ENCODE data around the gene PRKCD. TPM values are rescaled to one million over a fixed set of nuclear protein-coding genes. Genes with fewer than 3 reads are reported as not detected.

PRKCD gene
- total and polyA plus RNA-seq, 9 of the 15 experiments (the other 6 are each of a cell fraction or from before 2014, with no cell fraction given), result 2.5 to 19.5 (median 6.1) TPM

DNA sequence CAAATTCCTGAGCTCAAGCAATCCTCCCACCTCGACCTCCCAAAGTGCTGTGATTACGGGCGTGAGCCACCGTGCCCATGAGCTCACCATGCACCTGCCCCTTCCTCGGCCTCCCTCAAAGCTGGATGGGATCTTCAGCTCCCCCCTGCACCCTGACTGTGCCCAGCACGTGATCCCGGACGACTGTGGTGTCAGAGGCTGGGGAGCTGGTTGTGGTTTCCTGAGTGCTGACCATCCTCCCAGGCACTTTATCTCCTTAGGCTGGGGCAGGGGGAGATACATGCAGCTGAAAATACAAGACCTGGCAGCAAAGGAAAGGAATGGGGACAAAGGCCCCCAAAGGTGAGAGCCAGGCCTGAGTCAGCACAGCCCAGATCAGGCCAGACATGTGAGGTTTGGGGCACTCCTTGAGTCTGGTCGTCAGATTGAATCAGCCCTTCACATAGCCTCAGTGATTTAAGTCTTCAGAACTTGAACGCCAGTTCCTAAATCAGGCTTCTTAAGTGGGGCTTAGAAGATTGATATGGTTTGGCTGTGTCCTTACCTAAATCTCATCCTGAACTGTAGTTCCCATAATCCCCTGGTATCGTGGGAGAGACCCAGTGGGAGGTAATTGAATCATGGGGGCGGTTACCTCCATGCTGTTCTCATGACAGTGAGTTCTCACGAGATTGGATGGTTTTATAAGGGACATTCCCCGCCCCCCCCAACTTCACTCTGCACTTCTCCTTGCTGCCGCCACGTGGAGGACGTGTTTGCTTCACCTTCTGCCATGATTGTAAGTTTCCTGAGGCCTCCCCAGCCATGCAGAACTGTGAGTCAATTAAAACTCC, 35.8 kb downstream of the PRKCD start (continued):
- TF ChIP-seq, protein P1, sequence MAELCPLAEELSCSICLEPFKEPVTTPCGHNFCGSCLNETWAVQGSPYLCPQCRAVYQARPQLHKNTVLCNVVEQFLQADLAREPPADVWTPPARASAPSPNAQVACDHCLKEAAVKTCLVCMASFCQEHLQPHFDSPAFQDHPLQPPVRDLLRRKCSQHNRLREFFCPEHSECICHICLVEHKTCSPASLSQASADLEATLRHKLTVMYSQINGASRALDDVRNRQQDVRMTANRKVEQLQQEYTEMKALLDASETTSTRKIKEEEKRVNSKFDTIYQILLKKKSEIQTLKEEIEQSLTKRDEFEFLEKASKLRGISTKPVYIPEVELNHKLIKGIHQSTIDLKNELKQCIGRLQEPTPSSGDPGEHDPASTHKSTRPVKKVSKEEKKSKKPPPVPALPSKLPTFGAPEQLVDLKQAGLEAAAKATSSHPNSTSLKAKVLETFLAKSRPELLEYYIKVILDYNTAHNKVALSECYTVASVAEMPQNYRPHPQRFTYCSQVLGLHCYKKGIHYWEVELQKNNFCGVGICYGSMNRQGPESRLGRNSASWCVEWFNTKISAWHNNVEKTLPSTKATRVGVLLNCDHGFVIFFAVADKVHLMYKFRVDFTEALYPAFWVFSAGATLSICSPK (IDR thresholded peaks at IDR 0.05; ENCODE audit: borderline replicate concordance), result no peak
- TF ChIP-seq RCOR1 (IDR thresholded peaks at IDR 0.05; ENCODE audit: borderline replicate concordance in 1 of 2, low read depth in 2 of 2, low read length in 2 of 2) (peak in 1 of 2 experiments; percentile 45; a peak in 2 of 4 replicates), TEAD2 (tag; IDR thresholded peaks at IDR 0.05) (no peak), EGR1 (conservative IDR thresholded peaks at IDR 0.05) (peak; percentile 70), YY1 (IDR thresholded peaks at IDR 0.05; ENCODE audit: borderline replicate concordance in 1 of 3, control insufficient read depth in 1 of 3, extremely low read depth in 1 of 3, insufficient read depth in 3 of 3, insufficient read length in 1 of 3, insufficient replicate concordance in 2 of 3, low read depth in 1 of 3, low read length in 2 of 3) (peak in 1 of 3 experiments; percentile 23), ZNF75A (CRISPR knock-in tag; IDR thresholded peaks at IDR 0.05) (no peak), MYC (IDR thresholded peaks at IDR 0.05; ENCODE audit: low read depth, low read length) (peak; percentile 81), MYC (CRISPR knock-in tag; IDR thresholded peaks at IDR 0.05; ENCODE audit: borderline replicate concordance, low read depth) (no peak), RBFOX2 (IDR thresholded peaks at IDR 0.05; ENCODE audit: low read depth, low read length) (peak; percentile 66), TAF9B (IDR thresholded peaks at IDR 0.05; ENCODE audit: partially characterized antibody) (peak; percentile 56), MXI1 (IDR thresholded peaks at IDR 0.05; ENCODE audit: low read depth, low read length) (peak; percentile 49; the same call in 1 of the 2 replicates), TAF1 (IDR thresholded peaks at IDR 0.05; ENCODE audit: control insufficient read depth, extremely low read depth, insufficient read depth, low read length, severe bottlenecking) (peak; percentile 65), HCFC1 (IDR thresholded peaks at IDR 0.05; ENCODE audit: low read depth, low read length) (peak; percentile 25; the same call in 1 of the 2 replicates), RBM25 (IDR thresholded peaks at IDR 0.05; ENCODE audit: low read depth, low read length, severe bottlenecking) (peak; percentile 85), RFX1 (IDR thresholded peaks at IDR 0.05) (peak; percentile 30; the same call in 1 of the 2 replicates), MTA2 (IDR thresholded peaks at IDR 0.05; ENCODE audit: low read depth) (no peak)
- TF ChIP-seq, protein P2, sequence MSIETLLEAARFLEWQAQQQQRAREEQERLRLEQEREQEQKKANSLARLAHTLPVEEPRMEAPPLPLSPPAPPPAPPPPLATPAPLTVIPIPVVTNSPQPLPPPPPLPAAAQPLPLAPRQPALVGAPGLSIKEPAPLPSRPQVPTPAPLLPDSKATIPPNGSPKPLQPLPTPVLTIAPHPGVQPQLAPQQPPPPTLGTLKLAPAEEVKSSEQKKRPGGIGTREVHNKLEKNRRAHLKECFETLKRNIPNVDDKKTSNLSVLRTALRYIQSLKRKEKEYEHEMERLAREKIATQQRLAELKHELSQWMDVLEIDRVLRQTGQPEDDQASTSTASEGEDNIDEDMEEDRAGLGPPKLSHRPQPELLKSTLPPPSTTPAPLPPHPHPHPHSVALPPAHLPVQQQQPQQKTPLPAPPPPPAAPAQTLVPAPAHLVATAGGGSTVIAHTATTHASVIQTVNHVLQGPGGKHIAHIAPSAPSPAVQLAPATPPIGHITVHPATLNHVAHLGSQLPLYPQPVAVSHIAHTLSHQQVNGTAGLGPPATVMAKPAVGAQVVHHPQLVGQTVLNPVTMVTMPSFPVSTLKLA (conservative IDR thresholded peaks at IDR 0.05), result peak; percentile 78 to 85
- TF ChIP-seq, protein P3, sequence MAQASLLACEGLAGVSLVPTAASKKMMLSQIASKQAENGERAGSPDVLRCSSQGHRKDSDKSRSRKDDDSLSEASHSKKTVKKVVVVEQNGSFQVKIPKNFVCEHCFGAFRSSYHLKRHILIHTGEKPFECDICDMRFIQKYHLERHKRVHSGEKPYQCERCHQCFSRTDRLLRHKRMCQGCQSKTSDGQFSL (CRISPR knock-in tag; IDR thresholded peaks at IDR 0.05), result peak; percentile 97
- TF ChIP-seq, protein P3 (tag; IDR thresholded peaks at IDR 0.05), result peak in 1 of 2 experiments; percentile 77; a peak in 2 of 4 replicates
- TF ChIP-seq, protein P4, sequence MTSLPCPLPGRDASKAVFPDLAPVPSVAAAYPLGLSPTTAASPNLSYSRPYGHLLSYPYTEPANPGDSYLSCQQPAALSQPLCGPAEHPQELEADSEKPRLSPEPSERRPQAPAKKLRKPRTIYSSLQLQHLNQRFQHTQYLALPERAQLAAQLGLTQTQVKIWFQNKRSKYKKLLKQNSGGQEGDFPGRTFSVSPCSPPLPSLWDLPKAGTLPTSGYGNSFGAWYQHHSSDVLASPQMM (CRISPR knock-in tag; IDR thresholded peaks at IDR 0.05), result no peak
- TF ChIP-seq, protein P5, sequence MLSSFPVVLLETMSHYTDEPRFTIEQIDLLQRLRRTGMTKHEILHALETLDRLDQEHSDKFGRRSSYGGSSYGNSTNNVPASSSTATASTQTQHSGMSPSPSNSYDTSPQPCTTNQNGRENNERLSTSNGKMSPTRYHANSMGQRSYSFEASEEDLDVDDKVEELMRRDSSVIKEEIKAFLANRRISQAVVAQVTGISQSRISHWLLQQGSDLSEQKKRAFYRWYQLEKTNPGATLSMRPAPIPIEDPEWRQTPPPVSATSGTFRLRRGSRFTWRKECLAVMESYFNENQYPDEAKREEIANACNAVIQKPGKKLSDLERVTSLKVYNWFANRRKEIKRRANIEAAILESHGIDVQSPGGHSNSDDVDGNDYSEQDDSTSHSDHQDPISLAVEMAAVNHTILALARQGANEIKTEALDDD (IDR thresholded peaks at IDR 0.05), result no peak
